NB4 (cell line): ENCODE measurements around the gene C2orf68.

Experiments
- MYC ChIP-seq: IDR thresholded peaks from 2 replicates; pipeline ENCODE4 v1.6.1; 2011; ENCODE audit warnings: low read depth, low read length
- TF ChIP-seq, protein P1 (sequence below): IDR thresholded peaks from one replicate; pipeline ENCODE4 v1.5.1; 2012; ENCODE audit warnings: low read depth, low read length

DNA sequence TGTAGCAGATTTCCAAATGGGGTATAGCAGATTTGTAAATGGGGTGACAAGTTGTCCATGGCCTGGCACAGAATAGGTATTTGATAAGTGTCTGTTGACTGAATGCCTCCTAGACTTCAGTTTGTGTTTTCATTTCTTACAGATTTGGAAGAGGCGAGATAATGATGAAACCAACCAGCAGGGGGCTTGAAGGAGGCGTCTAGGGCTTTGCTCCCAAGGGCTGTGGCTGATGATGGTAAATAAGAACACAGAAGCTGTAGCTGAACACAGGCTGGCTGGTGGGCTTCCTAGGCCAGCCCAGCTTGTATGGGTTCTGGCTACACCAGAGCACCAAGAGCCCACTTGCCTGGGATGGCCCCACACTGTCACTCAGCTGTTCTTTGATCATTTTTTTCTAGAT, 36.8 kb upstream of the C2orf68 start:
- TF ChIP-seq, protein P1, sequence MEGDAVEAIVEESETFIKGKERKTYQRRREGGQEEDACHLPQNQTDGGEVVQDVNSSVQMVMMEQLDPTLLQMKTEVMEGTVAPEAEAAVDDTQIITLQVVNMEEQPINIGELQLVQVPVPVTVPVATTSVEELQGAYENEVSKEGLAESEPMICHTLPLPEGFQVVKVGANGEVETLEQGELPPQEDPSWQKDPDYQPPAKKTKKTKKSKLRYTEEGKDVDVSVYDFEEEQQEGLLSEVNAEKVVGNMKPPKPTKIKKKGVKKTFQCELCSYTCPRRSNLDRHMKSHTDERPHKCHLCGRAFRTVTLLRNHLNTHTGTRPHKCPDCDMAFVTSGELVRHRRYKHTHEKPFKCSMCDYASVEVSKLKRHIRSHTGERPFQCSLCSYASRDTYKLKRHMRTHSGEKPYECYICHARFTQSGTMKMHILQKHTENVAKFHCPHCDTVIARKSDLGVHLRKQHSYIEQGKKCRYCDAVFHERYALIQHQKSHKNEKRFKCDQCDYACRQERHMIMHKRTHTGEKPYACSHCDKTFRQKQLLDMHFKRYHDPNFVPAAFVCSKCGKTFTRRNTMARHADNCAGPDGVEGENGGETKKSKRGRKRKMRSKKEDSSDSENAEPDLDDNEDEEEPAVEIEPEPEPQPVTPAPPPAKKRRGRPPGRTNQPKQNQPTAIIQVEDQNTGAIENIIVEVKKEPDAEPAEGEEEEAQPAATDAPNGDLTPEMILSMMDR, result peak; percentile 40
- no peak for TF ChIP-seq MYC
